ENCODE data around the gene CDK10.
"Not testable (repeated sequence)": the region's sequence is repeated elsewhere in the genome, so short reads cannot be mapped to it uniquely, and the experiment has no call there.

Gene CDK10, protein sequence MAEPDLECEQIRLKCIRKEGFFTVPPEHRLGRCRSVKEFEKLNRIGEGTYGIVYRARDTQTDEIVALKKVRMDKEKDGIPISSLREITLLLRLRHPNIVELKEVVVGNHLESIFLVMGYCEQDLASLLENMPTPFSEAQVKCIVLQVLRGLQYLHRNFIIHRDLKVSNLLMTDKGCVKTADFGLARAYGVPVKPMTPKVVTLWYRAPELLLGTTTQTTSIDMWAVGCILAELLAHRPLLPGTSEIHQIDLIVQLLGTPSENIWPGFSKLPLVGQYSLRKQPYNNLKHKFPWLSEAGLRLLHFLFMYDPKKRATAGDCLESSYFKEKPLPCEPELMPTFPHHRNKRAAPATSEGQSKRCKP

DNA sequence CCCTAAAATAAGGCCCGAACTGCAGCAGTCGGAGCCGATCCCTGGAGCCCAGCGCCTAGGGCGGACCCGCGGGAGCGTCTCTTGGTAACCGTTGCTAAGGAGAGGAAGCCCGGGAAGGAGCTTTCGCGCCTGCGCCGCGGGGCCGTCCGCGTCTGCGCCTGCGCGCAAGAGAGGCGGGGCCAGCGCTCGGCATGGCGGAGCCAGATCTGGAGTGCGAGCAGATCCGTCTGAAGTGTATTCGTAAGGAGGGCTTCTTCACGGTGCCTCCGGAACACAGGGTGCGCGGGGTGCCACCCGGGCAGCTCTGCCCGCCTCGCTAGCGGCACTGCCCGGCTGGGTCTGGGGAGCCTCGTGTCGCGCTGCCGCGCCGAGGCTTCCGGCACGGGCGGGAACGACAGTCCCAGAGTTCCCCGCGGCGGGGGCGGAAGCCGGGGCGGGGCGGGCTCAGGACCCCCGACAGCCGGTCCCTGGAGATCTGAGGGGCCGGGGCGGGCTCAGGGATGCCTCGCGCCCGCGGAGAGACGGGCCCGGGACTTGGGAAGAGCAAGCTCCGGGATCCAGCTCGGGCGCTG is at the start of gene CDK10:
TSS of gene CDK10 (plus strand) at position 170 of the 572 bp plus-strand sequence. CDS start at position 192, 22 bp downstream.
- DNase-seq, result peak; percentile 34

DNA sequence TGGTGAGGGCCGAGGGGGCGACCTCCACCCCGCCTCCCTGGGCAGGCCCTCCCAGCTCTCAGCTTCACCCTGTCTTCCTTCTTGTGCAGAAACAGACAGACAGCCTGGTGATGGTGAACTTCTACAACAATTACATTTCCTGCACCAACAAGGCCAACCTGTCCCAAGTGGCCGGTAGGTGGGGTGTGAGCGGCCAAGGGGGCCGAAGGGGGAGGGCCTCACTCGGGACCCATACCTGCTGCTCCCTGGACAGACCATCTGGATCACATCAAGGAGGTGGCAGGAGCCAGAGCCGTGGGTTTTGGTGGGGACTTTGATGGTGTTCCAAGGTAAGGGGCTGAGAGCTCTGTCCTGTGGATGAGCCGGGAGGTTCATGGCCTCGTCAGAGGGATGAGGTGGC is 49.1 kb upstream of the CDK10 start:
- DNase-seq, result no peak

DNA sequence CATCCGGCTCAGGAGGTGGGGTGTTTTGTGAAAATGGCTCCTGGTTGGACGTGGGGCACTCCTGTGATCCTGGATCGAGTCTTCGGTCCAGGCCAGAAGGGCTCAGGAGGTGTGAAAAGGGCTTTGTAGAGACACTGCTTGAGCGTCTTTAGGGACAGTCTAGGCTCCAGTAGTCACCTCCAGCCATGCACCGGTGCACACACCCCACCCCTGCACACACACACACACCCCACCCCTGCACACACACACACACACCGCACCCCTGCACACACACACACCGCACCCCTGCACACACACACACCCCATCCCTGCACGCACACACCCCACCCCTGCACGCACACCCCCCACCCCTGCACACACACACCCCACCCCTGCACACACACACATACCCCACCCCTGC is 48.0 kb upstream of the CDK10 start:
- no peak for DNase-seq

DNA sequence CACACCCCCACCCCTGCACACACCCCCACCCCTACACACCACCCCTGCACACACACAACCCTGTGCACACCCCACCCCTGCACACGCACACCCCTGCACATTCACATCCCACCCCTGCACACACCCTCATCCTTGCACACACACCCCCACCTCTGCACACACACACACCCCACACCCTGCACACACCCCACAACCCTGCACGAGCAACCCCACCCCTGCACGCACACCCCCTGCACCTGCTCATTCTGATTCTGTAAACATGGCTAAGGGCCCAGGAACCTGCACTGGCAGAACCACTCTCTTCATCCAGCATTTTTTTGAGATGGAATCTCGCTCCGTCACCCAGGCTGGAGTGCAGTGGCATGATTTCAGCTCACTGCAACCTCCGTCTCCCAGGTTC is 47.1 kb upstream of the CDK10 start:
- DNase-seq, result no peak

- DNase-seq, result no peak
These were observed 44.9 kb upstream of the CDK10 start for GRCh38 chr16:89641458-89642119.

GRCh38 chr16:89642574-89642973 is 43.9 kb upstream of the CDK10 start:
- no peak for DNase-seq

GRCh38 chr16:89643769-89644300 is 42.7 kb upstream of the CDK10 start:
- no peak for DNase-seq

GRCh38 chr16:89645122-89645521 is 41.4 kb upstream of the CDK10 start:
- DNase-seq, result no peak

DNA sequence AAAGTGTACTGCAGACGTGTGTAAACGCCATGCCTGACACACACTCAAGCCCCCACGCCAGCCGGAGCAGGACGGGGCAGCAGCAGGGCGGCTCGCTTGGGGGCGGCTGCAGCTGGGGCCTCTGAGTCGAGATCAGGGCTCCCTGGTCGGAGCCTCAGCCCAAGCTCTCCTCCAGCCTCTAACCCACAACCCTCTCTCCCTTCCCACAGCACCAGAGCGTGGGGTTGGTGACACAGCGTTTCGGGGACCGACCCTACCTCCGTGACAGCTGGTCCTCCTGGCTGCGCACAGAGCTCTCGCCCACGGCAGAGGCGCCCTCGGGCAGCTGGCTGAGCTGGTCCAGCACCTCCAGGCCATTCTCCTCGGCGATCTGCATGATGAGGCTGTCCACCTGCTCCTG is 40.2 kb upstream of the CDK10 start:
- no peak for DNase-seq

DNA sequence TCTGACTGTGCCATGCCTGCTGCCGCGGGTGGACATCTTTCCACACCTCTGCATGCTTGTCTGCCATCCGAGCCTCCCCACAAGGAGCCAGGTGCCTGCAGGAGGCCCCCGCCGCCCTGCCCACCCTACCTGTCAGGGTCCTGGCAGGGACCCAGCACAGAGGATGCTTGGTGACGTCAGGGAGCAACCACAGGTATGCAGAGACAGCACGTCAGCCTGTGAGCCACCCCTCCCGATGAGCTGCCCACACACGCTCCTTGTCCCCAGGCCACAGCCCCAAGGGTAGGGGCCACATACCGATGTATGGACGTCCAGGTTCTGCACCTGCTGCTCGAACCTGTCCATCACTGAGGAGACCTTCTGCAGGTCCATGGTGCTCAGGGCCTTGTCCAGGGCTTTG is 39.6 kb upstream of the CDK10 start:
- DNase-seq, result no peak

DNA sequence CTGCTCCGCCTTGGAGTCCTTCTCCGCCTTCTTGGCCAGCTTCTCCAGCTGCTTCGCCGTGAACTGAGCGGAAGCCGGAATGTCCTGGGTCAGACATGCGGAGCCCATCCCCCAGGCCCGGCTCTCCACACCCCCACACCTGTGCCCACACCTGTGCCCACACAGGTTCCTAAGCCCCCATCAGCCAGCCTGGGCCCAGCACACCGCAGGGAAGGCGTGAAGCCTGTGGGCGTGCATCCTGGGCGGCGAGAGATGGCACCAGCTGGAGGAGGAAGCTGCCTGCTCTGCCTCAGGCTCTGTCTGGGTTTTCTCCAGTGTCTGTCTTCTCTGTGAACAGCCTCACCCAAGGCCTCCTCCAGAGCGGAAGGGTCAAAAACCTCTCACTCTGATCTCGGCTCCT is 34.9 kb upstream of the CDK10 start:
- DNase-seq, result no peak

- no peak for DNase-seq
These were observed 32.7 kb upstream of the CDK10 start for GRCh38 chr16:89653656-89654295.

GRCh38 chr16:89655062-89655643 is 31.3 kb upstream of the CDK10 start:
- no peak for DNase-seq

DNA sequence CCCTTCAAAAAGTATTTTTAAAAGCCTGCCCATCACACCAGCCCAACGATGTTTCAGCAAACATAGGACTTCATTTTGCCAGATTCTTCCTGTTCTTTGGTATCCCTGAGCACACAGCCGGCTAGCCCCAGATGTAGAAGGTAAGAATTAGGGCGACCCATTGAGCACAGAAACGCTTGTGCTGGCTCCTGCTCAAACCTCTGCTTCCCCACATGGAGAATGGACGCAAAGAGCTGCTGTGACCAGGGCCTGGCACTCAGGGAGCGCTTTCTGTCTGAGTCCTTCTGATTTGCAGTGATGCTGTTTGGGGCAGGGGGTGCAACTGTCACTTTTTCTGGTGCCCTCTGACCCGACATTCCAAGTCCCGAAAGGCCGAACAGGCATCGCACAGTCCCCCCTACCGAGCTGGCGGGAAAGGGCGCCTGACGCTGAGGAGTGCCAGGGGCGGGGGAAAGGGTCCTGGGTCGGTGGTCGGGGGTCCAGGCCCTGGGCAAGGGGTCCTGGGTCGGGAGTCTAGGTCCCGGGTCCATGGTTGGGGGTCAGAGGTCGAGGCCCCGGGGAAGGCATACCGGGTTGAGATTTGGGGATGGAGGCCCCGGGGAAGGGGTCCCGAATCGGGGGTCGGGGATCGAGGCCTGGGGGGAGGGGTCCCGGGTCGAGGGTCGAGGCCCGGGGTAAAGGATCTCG is 29.9 kb upstream of the CDK10 start:
- no peak for DNase-seq

- peak; percentile 52 for DNase-seq
These were observed 28.9 kb upstream of the CDK10 start, which contains the start of the genes CHMP1A and SPATA33 for GRCh38 chr16:89657442-89658220. Gene CHMP1A, minus strand, starts transcription at chr16:89657708. Its CDS starts 120 bp downstream, at chr16:89657588. Gene SPATA33, plus strand, starts transcription at chr16:89657836. Its CDS starts 76 bp downstream, at chr16:89657912.

DNA sequence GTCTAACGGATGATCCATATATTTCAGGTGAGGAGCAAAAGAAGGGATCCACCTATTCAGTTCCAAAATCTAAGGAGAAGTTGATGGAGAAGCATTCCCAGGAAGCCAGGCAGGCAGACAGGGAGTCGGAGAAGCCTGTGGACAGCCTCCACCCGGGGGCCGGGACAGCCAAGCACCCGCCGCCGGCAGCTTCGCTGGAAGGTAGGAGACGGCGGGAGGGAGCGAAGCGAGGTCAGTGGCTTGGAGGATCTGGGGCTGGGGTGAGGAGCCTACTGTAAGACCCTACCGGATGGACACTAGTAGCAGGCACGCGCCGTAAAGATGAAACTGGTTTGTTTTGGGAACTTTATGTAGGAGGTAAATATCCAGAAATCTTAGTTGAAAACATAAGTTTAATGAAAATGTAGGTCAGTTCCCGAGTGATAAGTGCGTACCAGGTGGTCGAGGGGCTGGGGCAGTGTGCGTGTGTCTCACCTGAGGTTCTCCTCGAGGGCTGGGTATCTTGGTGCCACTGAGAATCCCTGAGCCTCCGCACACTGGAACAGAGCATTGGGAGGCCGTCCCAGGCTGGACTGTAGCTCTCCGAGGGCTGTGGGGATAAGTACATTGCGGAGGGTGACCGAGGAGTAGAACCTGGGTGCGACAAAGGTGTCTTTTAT is 28.1 kb upstream of the CDK10 start:
- no peak for DNase-seq

DNA sequence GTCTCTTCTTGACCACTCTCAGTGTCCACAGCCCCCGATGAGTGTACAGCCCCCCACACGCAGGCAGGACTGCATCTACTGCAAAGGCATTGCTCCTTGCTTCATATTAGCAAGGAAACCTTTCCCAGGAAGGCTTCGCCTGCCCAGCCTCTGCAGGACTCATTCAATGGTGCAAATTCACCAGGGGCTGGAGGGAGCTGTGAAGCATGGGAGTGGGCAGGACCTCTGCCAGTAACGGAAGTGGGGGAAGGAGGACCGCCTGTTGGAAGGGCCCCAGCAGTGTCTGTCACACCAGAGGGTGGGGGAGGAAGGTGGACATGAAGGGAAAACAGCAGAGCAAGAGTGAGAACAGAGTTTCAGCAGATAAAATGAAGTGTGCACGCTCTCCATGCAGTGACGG is 26.3 kb upstream of the CDK10 start:
- no peak for DNase-seq

DNA sequence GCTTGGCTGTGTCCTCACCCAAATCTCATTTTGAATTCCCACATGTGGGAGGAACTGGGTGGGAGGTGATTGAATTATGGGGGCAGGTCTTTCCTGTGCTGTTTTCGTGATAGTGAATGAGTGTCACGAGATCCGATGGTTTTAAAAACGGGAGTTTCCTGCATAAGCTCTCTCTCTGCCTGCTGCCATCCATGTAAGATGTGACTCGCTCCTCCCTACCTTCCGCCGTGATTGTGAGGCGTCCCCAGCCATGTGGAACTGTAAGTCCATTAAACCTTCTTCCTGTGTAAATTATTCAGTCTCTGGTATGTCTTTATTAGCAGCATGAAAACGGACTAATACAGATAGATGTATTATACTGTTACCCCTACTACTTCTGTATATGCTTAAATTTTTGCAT is 25.3 kb upstream of the CDK10 start:
- DNase-seq, result no peak

GRCh38 chr16:89664238-89664637 is 22.3 kb upstream of the CDK10 start:
- not testable (repeated sequence) for DNase-seq

GRCh38 chr16:89667000-89667399 is 19.5 kb upstream of the CDK10 start:
- DNase-seq, result not testable (repeated sequence)

DNA sequence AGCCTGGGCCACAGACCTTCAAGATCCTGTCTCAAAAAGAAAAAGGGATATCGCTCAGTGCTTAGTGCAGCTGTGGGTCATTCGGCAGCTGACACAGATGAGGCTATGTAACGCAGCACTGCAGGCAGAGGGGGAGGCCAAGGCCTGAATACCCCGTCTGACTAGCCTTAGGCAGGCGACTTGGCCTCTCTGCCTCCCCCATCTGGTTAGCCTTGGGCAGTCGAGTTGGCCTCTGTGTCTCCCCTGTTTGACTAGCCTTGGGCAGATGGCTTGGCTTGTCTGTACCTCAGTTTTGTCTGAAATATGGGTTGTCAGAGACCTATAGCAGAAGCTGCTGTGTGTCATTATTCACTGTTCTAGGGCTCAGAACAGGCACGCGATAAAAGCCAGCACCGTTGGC is 18.9 kb upstream of the CDK10 start:
- DNase-seq, result no peak
